Natural killer cell (primary cell): Measurements from ENCODE around the gene KRT26. TPM values are rescaled to one million over a fixed set of nuclear protein-coding genes. Genes with fewer than 3 reads are reported as not detected.

ENCODE experiments used
- ATAC-seq, 3 donors: fragments of 150-1000 bp in 2 of 3; fragments of 200-7000 bp in 1 of 3; cut with Tn5 transposase; 1 replicate in 1 of 3; 2 replicates in 2 of 3; pipeline ENCODE4 v1.10.0; 2021; ENCODE audit warnings: mild to moderate bottlenecking in 2 of 3, moderate library complexity in 2 of 3
- DNase-seq, 2 donors: peaks; one replicate each; pipeline versions ENCODE4 v3.0.0 to v3.0.0-alpha.2; 2013 to 2021; ENCODE audit warnings: mixed read lengths in 1 of 2
- H3K27ac ChIP-seq: one replicate; pipeline ENCODE4 v1.5.1; 2013; ENCODE audit warnings: mild to moderate bottlenecking, low read length
- H3K27me3 ChIP-seq: one replicate; pipeline ENCODE4 v1.6.1; 2013; ENCODE audit warnings: low read length; ENCODE audit not compliant: control insufficient read depth, insufficient read depth
- H3K36me3 ChIP-seq: one replicate; pipeline ENCODE4 v1.6.1; 2013; ENCODE audit warnings: low read length; ENCODE audit not compliant: control insufficient read depth, insufficient read depth
- H3K4me1 ChIP-seq: one replicate; pipeline ENCODE4 v1.6.1; 2013; ENCODE audit warnings: low read length; ENCODE audit not compliant: control insufficient read depth, insufficient read depth
- H3K4me3 ChIP-seq: one replicate; pipeline ENCODE4 v1.5.1; 2013; ENCODE audit warnings: low read length
- H3K9me3 ChIP-seq: one replicate; pipeline ENCODE4 v1.6.1; 2013; ENCODE audit warnings: low read length; ENCODE audit not compliant: control insufficient read depth, insufficient read depth
- H3K27ac Mint-ChIP-seq, 2 donors: one replicate each; pipeline ENCODE4 v1.8.0; 2022; ENCODE audit warnings: mild to moderate bottlenecking in 2 of 2, mixed read lengths in 2 of 2, moderate library complexity in 1 of 2
- H3K27me3 Mint-ChIP-seq, 2 donors: one replicate each; pipeline ENCODE4 v1.8.0; 2022; ENCODE audit warnings: low read depth in 2 of 2, mixed read lengths in 2 of 2
- H3K36me3 Mint-ChIP-seq: one replicate; pipeline ENCODE4 v1.8.0; 2022; ENCODE audit warnings: mixed read lengths
- H3K4me1 Mint-ChIP-seq, 2 donors: one replicate each; pipeline ENCODE4 v1.8.0; 2022; ENCODE audit warnings: mixed read lengths in 2 of 2
- H3K4me3 Mint-ChIP-seq: one replicate; pipeline ENCODE4 v1.8.0; 2022; ENCODE audit warnings: mild to moderate bottlenecking, moderate library complexity, mixed read lengths
- H3K9me3 Mint-ChIP-seq, 2 donors: one replicate each; pipeline ENCODE4 v1.8.0; 2022; ENCODE audit warnings: mixed read lengths in 2 of 2
- CTCF ChIP-seq: fragments of 200-600 bp; IDR thresholded peaks from one replicate; pipeline ENCODE4 v1.8.0; 2022; ENCODE audit warnings: antibody characterized with exemption
- WGBS: methylation state at CpG from one replicate; pipeline ENCODE4 v1.1.7; 2013; ENCODE audit warnings: missing lambda C conversion rate; ENCODE audit not compliant: insufficient coverage; 5-methylcytosine and 5-hydroxymethylcytosine counted together
- intact Hi-C: fragments of 100-400 bp; cut with micrococcal nuclease; formaldehyde crosslinking; loops from one replicate; pipeline ENCODE4 v1.14.2; 2022
- total RNA-seq, 4 donors: library from RNA; stranded (reverse); fragments of 120-200 nt in 1 of 4; gene quantifications; one replicate each; pipeline versions ENCODE4 v1.2.3 to v1.2.4, GENCODE V29; 2013 to 2022

The KRT26 gene
- total RNA-seq, 3 donors from 2014 or later (not counting 1 experiment from before 2014, with no cell fraction given): not detected

GRCh38 chr17:40813804-40814203 lies 41.8 kb upstream of the KRT26 start:
- no peaks in the 10 kb centered on the region for H3K4me1 ChIP-seq
- H3K36me3 ChIP-seq: peaks cover 4% of the 10 kb centered on the region
- TF ChIP-seq CTCF: no peak
- Mint-ChIP-seq H3K4me1 (peaks cover 11% of the 10 kb centered on the region in 2 donors), H3K4me3 (no peak overlapping the region), H3K36me3 (peaks cover 11% of the 10 kb centered on the region), H3K9me3 (peaks cover 4 to 5% of the 10 kb centered on the region in 2 donors), H3K27ac (no peak overlapping the region), H3K27me3 (peaks cover 48 to 58% of the 10 kb centered on the region in 2 donors)
- ATAC-seq (no peak), DNase-seq (no peak)
- H3K27ac ChIP-seq: no peak overlapping the region
- H3K9me3 ChIP-seq: no peaks in the 10 kb centered on the region
- intact Hi-C loops: no loop called here
- H3K27me3 ChIP-seq: peaks cover 37% of the 10 kb centered on the region
- no peak overlapping the region for H3K4me3 ChIP-seq
- 67% methylated on average over 4 of the region's 4 CpGs for WGBS

GRCh38 chr17:40812639-40813038 lies 40.6 kb upstream of the KRT26 start:
- WGBS: 70% methylated on average over 3 of the region's 3 CpGs
- intact Hi-C loops: no loop called here
- Histone ChIP-seq H3K36me3 (peaks cover 2% of the 10 kb centered on the region), H3K27me3 (peaks cover 37% of the 10 kb centered on the region), H3K4me1 (no peaks in the 10 kb centered on the region), H3K27ac (no peak overlapping the region), H3K4me3 (no peak overlapping the region), H3K9me3 (no peaks in the 10 kb centered on the region)
- DNase-seq (no peak), ATAC-seq (no peak)
- H3K27ac Mint-ChIP-seq: no peak overlapping the region
- peaks cover 4 to 5% of the 10 kb centered on the region in 2 donors for H3K9me3 Mint-ChIP-seq
- no peak overlapping the region for H3K4me3 Mint-ChIP-seq
- TF ChIP-seq CTCF: no peak
- peaks cover 9% of the 10 kb centered on the region for H3K36me3 Mint-ChIP-seq
- peaks cover 51 to 69% of the 10 kb centered on the region in 2 donors for H3K27me3 Mint-ChIP-seq
- peaks cover 4 to 6% of the 10 kb centered on the region in 2 donors for H3K4me1 Mint-ChIP-seq

GRCh38 chr17:40810494-40810893 lies 38.5 kb upstream of the KRT26 start:
- H3K4me3 ChIP-seq: no peak overlapping the region
- DNase-seq: no peak
- H3K9me3 ChIP-seq: no peaks in the 10 kb centered on the region
- Mint-ChIP-seq H3K4me1 (no peaks in the 10 kb centered on the region), H3K27me3 (peaks cover 63 to 91% of the 10 kb centered on the region in 2 donors), H3K9me3 (peaks cover 0 to 3% of the 10 kb centered on the region in 2 donors), H3K4me3 (no peak overlapping the region), H3K27ac (no peak overlapping the region), H3K36me3 (no peaks in the 10 kb centered on the region)
- ATAC-seq: no peak
- H3K36me3 ChIP-seq: no peaks in the 10 kb centered on the region
- no peaks in the 10 kb centered on the region for H3K4me1 ChIP-seq
- intact Hi-C loops: loop anchor here (1.0 kb wide), 1 partner anchor 37 kb away; no protein-coding TSS in a partner anchor
- TF ChIP-seq CTCF: no peak
- WGBS: 89% methylated on average over 4 of the region's 6 CpGs
- peaks cover 48% of the 10 kb centered on the region for H3K27me3 ChIP-seq
- H3K27ac ChIP-seq: no peak overlapping the region
